Activated naive CD4-positive, alpha-beta T cell treated with anti-CD3 and anti-CD28 coated beads, Interleukin-2, amount 10 ng/mL, durations not matched to agents 7 days and 5 days (primary cell): ENCODE data around the gene PTCD2.
"Not testable (repeated sequence)": the region's sequence is repeated elsewhere in the genome, so short reads cannot be mapped to it uniquely, and the experiment has no call there.

ENCODE experiments used
- CTCF ChIA-PET: fragments of 350-600 bp; sonication (Branson Sonifier 250); formaldehyde crosslinking; loops from one replicate; lab custom pipeline; 2021; ENCODE audit warnings: antibody characterized with exemption; lab: Charles Lee
- DNase-seq: peaks from one replicate; pipeline ENCODE4 v3.0.0-alpha.2; 2020
- H3K27ac Mint-ChIP-seq: one replicate; pipeline ENCODE4 v1.8.0; 2021; ENCODE audit warnings: mild to moderate bottlenecking, moderate library complexity, mixed read lengths
- H3K27me3 Mint-ChIP-seq: one replicate; pipeline ENCODE4 v1.8.0; 2021; ENCODE audit warnings: mild to moderate bottlenecking, mixed read lengths
- H3K36me3 Mint-ChIP-seq: one replicate; pipeline ENCODE4 v1.8.0; 2021; ENCODE audit warnings: mixed read lengths
- H3K4me1 Mint-ChIP-seq: one replicate; pipeline ENCODE4 v1.8.0; 2021; ENCODE audit warnings: mixed read lengths
- H3K4me3 Mint-ChIP-seq: one replicate; pipeline ENCODE4 v1.8.0; 2021; ENCODE audit warnings: mild to moderate bottlenecking, moderate library complexity, mixed read lengths
- H3K9me3 Mint-ChIP-seq: one replicate; pipeline ENCODE4 v1.8.0; 2021; ENCODE audit warnings: mixed read lengths

Gene PTCD2

GRCh38 chr5:72388646-72389045 lies 68.5 kb downstream of the PTCD2 start:
- H3K9me3 Mint-ChIP-seq = no peaks in the 10 kb centered on the region
- DNase-seq = no peak
- H3K4me1 Mint-ChIP-seq = no peaks in the 10 kb centered on the region
- H3K4me3 Mint-ChIP-seq = no peak overlapping the region
- no peaks in the 10 kb centered on the region for H3K36me3 Mint-ChIP-seq
- H3K27me3 Mint-ChIP-seq = peaks cover 14% of the 10 kb centered on the region
- CTCF ChIA-PET = no interaction called here
- no peak overlapping the region for H3K27ac Mint-ChIP-seq

DNA sequence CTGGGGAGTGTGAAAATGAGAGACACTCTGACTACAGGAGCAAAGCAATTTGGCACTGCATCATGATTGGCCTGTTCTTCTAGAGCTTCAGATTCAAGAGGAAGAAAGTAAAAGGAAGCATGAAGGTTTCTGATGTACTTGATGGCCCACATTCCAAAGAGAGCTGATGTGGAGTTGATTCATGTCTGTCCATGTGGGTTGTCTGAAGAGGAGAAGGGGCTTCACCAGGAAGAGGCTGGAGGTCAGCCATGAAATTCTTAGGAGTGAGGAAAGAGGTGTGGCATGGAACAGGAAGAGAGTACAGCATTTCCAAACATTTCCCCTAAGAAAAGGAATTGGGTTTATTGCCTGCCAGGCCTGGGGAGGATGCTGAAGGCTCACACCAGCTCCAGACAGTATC lies 70.7 kb downstream of the PTCD2 start:
- DNase-seq = no peak
- Mint-ChIP-seq H3K27me3 (peaks cover 9% of the 10 kb centered on the region), H3K36me3 (no peaks in the 10 kb centered on the region), H3K4me1 (no peaks in the 10 kb centered on the region), H3K9me3 (no peaks in the 10 kb centered on the region), H3K4me3 (no peak overlapping the region), H3K27ac (no peak overlapping the region)
- CTCF ChIA-PET = interaction anchor here (1.7 kb wide), 1 partner anchor 12 kb away, joined by 3 read pairs; no protein-coding TSS in a partner anchor

GRCh38 chr5:72392326-72392733 lies 72.2 kb downstream of the PTCD2 start:
- no peak for DNase-seq
- CTCF ChIA-PET = no interaction called here
- Mint-ChIP-seq H3K4me3 (no peak overlapping the region), H3K27ac (no peak overlapping the region), H3K9me3 (no peaks in the 10 kb centered on the region), H3K36me3 (no peaks in the 10 kb centered on the region), H3K27me3 (peaks cover 12% of the 10 kb centered on the region), H3K4me1 (no peaks in the 10 kb centered on the region)

- Mint-ChIP-seq H3K4me1 (no peaks in the 10 kb centered on the region), H3K4me3 (no peak overlapping the region), H3K27ac (no peak overlapping the region), H3K9me3 (no peaks in the 10 kb centered on the region), H3K36me3 (no peaks in the 10 kb centered on the region), H3K27me3 (peaks cover 16% of the 10 kb centered on the region)
- no peak for DNase-seq
- CTCF ChIA-PET = no interaction called here
Measured at GRCh38 chr5:72393052-72393451, 72.9 kb downstream of the PTCD2 start.

GRCh38 chr5:72394688-72395087 lies 74.5 kb downstream of the PTCD2 start:
- Mint-ChIP-seq H3K4me3 (no peak overlapping the region), H3K4me1 (no peaks in the 10 kb centered on the region), H3K27me3 (peaks cover 18% of the 10 kb centered on the region), H3K27ac (no peak overlapping the region), H3K36me3 (no peaks in the 10 kb centered on the region), H3K9me3 (no peaks in the 10 kb centered on the region)
- CTCF ChIA-PET = no interaction called here
- no peak for DNase-seq

GRCh38 chr5:72397836-72398235 lies 77.7 kb downstream of the PTCD2 start:
- Mint-ChIP-seq H3K36me3 (no peaks in the 10 kb centered on the region), H3K27me3 (peaks cover 19% of the 10 kb centered on the region), H3K27ac (no peak overlapping the region), H3K9me3 (peaks cover 8% of the 10 kb centered on the region), H3K4me1 (no peaks in the 10 kb centered on the region), H3K4me3 (no peak overlapping the region)
- CTCF ChIA-PET = no interaction called here
- no peak for DNase-seq

GRCh38 chr5:72400950-72401349 lies 80.8 kb downstream of the PTCD2 start:
- peaks cover 19% of the 10 kb centered on the region for H3K27me3 Mint-ChIP-seq

DNA sequence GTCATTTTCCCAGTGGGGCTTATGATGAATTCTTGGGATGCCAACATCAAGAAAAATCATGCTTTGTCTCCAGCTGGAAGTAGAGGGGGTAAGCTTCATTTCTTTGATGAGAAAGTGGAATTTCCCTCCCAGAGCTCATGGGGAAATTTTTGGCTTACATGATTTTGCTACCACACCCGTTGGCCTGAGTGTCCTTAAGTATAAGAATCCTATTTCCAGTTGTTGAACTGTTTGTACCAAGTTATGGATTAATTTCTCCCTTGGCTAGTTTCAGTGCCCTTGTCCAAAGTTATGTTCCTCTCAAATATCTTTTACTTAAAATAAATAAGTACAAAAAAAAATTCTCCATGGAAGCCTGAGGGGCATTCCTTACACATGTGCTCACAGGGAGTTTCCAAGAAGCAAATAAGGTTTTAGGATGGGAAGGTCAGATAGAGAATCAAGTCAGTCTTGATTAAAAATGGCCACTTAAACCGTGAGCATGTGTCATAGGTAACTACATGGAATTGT lies 82.3 kb downstream of the PTCD2 start:
- no peaks in the 10 kb centered on the region for H3K4me1 Mint-ChIP-seq
- H3K9me3 Mint-ChIP-seq = peaks cover 13% of the 10 kb centered on the region
- H3K4me3 Mint-ChIP-seq = no peak overlapping the region
- CTCF ChIA-PET = interaction anchor here (1.1 kb wide), 1 partner anchor 11 kb away, joined by 3 read pairs; no protein-coding TSS in a partner anchor
- DNase-seq = no peak
- peaks cover 16% of the 10 kb centered on the region for H3K27me3 Mint-ChIP-seq
- H3K27ac Mint-ChIP-seq = no peak overlapping the region
- no peaks in the 10 kb centered on the region for H3K36me3 Mint-ChIP-seq

More at GRCh38 chr5:72400950-72401349, 80.8 kb downstream of the PTCD2 start:
- CTCF ChIA-PET = no interaction called here
- H3K27ac Mint-ChIP-seq = no peak overlapping the region
- H3K36me3 Mint-ChIP-seq = no peaks in the 10 kb centered on the region
- no peaks in the 10 kb centered on the region for H3K4me1 Mint-ChIP-seq
- peaks cover 13% of the 10 kb centered on the region for H3K9me3 Mint-ChIP-seq
- DNase-seq = no peak
- no peak overlapping the region for H3K4me3 Mint-ChIP-seq

DNA sequence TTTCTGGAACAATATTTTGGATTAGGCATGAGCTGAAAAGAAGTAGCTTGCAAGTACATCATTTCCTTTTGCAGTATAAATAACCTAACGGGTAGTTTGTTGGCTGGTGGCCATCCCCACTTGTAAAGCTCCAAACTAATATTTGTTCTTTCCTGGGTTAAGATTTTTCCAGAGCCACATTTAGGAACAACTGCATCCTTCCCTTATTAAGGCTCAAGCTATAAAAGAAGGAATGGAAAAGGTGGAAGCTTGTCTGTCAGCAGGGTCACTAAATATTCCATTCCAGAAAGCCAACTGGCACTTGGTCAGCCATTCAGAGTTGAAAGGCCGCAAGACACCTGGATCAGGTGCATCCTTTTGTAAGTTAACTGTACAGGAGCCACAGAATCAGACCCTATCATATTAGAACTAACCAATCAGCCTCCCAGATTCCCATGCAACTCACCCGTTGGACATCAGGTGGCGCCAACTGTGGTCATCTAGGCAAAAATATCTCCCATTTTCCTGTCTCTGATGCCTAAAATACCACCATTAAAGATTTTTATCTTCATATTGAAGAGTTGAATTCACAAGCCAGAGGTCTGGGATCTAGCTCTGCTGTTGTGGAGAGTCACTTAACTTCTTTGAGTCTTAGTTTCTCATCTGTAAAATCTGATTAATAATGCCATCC lies 82.9 kb downstream of the PTCD2 start:
- CTCF ChIA-PET = interaction anchor here (1.1 kb wide), 1 partner anchor 12 kb away, joined by 3 read pairs; no protein-coding TSS in a partner anchor
- no peaks in the 10 kb centered on the region for H3K36me3 Mint-ChIP-seq
- peaks cover 13% of the 10 kb centered on the region for H3K9me3 Mint-ChIP-seq
- DNase-seq = no peak
- H3K27ac Mint-ChIP-seq = no peak overlapping the region
- no peaks in the 10 kb centered on the region for H3K4me1 Mint-ChIP-seq
- peaks cover 12% of the 10 kb centered on the region for H3K27me3 Mint-ChIP-seq
- no peak overlapping the region for H3K4me3 Mint-ChIP-seq

GRCh38 chr5:72404771-72405170 lies 84.6 kb downstream of the PTCD2 start:
- DNase-seq, H3K27me3 Mint-ChIP-seq, H3K4me1 Mint-ChIP-seq, H3K4me3 Mint-ChIP-seq, H3K36me3 Mint-ChIP-seq, CTCF ChIA-PET, H3K27ac Mint-ChIP-seq: not testable (repeated sequence)
- peaks cover 13% of the 10 kb centered on the region for H3K9me3 Mint-ChIP-seq

- Mint-ChIP-seq H3K27me3 (peaks cover 3% of the 10 kb centered on the region), H3K27ac (no peak overlapping the region)
- CTCF ChIA-PET = no interaction called here
Measured at GRCh38 chr5:72407078-72407477, 86.9 kb downstream of the PTCD2 start.

GRCh38 chr5:72407541-72407940 lies 87.4 kb downstream of the PTCD2 start:
- no peak overlapping the region for H3K27ac Mint-ChIP-seq
- H3K4me3 Mint-ChIP-seq = no peak overlapping the region
- peaks cover 3% of the 10 kb centered on the region for H3K27me3 Mint-ChIP-seq
- CTCF ChIA-PET = no interaction called here
- peaks cover 5% of the 10 kb centered on the region for H3K9me3 Mint-ChIP-seq
- no peaks in the 10 kb centered on the region for H3K36me3 Mint-ChIP-seq
- no peak for DNase-seq
- H3K4me1 Mint-ChIP-seq = no peaks in the 10 kb centered on the region

More at GRCh38 chr5:72407078-72407477, 86.9 kb downstream of the PTCD2 start:
- Mint-ChIP-seq H3K36me3 (no peaks in the 10 kb centered on the region), H3K4me1 (no peaks in the 10 kb centered on the region), H3K9me3 (peaks cover 5% of the 10 kb centered on the region), H3K4me3 (no peak overlapping the region)
- no peak for DNase-seq

DNA sequence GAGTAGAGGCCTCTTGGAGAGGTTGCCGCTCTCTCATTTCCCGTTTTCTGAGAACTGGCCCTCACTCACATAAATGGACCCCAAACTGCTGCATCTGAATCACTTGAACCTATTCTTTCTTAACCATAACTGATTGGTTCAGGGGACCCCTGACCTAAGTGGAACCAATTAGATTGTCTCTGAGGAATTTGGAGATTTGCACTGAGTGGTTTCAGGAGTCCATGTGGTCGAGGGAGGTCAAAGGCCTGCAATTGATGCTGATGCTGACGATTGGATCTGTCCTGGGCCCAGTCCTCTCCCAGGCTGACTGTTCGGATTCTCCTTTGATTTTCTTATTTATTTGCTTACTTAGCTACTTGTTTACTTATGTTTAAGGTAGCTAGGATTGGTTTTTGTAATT lies 88.0 kb downstream of the PTCD2 start:
- H3K4me3 Mint-ChIP-seq = no peak overlapping the region
- DNase-seq = no peak
- peaks cover 3% of the 10 kb centered on the region for H3K27me3 Mint-ChIP-seq
- no peaks in the 10 kb centered on the region for H3K36me3 Mint-ChIP-seq
- peaks cover 5% of the 10 kb centered on the region for H3K9me3 Mint-ChIP-seq
- H3K4me1 Mint-ChIP-seq = no peaks in the 10 kb centered on the region
- H3K27ac Mint-ChIP-seq = no peak overlapping the region
- CTCF ChIA-PET = no interaction called here

DNA sequence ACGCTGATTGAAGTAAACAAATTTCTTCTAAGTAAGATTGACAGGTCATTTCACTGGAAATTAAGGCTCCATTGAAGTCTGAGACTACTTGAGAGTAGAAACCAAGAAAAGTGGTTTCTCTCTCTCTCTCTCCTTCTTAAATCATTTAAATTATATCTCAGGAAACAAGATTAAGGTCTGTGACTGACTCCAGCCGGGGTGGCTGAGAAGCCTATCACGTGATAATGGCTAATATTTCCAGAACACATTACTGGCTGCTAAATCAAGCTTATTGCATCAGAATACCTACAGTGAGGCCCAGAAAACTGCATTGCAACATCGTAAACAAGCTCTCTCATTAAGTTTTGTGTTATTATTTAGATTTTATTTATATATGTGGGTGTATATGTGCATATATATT lies 88.4 kb downstream of the PTCD2 start:
- no peak for DNase-seq
- H3K36me3 Mint-ChIP-seq = no peaks in the 10 kb centered on the region
- H3K27ac Mint-ChIP-seq = no peak overlapping the region
- CTCF ChIA-PET = no interaction called here
- H3K4me1 Mint-ChIP-seq = no peaks in the 10 kb centered on the region
- H3K27me3 Mint-ChIP-seq = peaks cover 3% of the 10 kb centered on the region
- no peak overlapping the region for H3K4me3 Mint-ChIP-seq
- H3K9me3 Mint-ChIP-seq = peaks cover 5% of the 10 kb centered on the region

GRCh38 chr5:72410688-72411295 lies 90.6 kb downstream of the PTCD2 start:
- Mint-ChIP-seq H3K9me3 (no peaks in the 10 kb centered on the region), H3K27ac (no peak overlapping the region), H3K4me1 (no peaks in the 10 kb centered on the region), H3K36me3 (no peaks in the 10 kb centered on the region), H3K4me3 (no peak overlapping the region), H3K27me3 (peaks cover 3% of the 10 kb centered on the region)
- CTCF ChIA-PET = no interaction called here
- no peak for DNase-seq
